ENCODE measurements around the gene SYCP2.
"Not testable (repeated sequence)": the region's sequence is repeated elsewhere in the genome, so short reads cannot be mapped to it uniquely, and the experiment has no call there.

SYCP2 gene

GRCh38 chr20:59891581-59891980, 41.9 kb downstream of the SYCP2 start:
- no peak for DNase-seq (ENCODE audit: low spot score)
- Histone ChIP-seq H3K27ac (no peak overlapping the region), H3K4me3 (no peak overlapping the region)
- no peak for TF ChIP-seq CTCF (IDR thresholded peaks at IDR 0.05)

- H3K4me3 ChIP-seq; H3K27ac ChIP-seq; DNase-seq (ENCODE audit: low spot score): not testable (repeated sequence)
Observed at GRCh38 chr20:59890035-59890434, 43.4 kb downstream of the SYCP2 start.

GRCh38 chr20:59888050-59888449, 45.4 kb downstream of the SYCP2 start:
- TF ChIP-seq CTCF (IDR thresholded peaks at IDR 0.05): no peak
- Histone ChIP-seq H3K27ac (no peak overlapping the region), H3K4me3 (no peak overlapping the region)
- no peak for DNase-seq (ENCODE audit: low spot score)

GRCh38 chr20:59884494-59884893, 48.9 kb downstream of the SYCP2 start:
- no peak for TF ChIP-seq CTCF (IDR thresholded peaks at IDR 0.05)
- no peak for DNase-seq (ENCODE audit: low spot score)
- no peak overlapping the region for H3K27ac ChIP-seq
- no peak overlapping the region for H3K4me3 ChIP-seq

- DNase-seq (ENCODE audit: low spot score): no peak
- TF ChIP-seq CTCF (IDR thresholded peaks at IDR 0.05): no peak
- H3K4me3 ChIP-seq: no peak overlapping the region
- no peak overlapping the region for H3K27ac ChIP-seq
Observed at GRCh38 chr20:59880198-59880597, 53.2 kb downstream of the SYCP2 start.

GRCh38 chr20:59873409-59873808, 60.0 kb downstream of the SYCP2 start:
- no peak for TF ChIP-seq CTCF (IDR thresholded peaks at IDR 0.05)
- Histone ChIP-seq H3K27ac (no peak overlapping the region), H3K4me3 (no peak overlapping the region)
- DNase-seq (ENCODE audit: low spot score): no peak

GRCh38 chr20:59871096-59871495, 62.3 kb downstream of the SYCP2 start:
- H3K27ac ChIP-seq: no peak overlapping the region
- TF ChIP-seq CTCF (IDR thresholded peaks at IDR 0.05): no peak
- no peak for DNase-seq (ENCODE audit: low spot score)

GRCh38 chr20:59866338-59866737, 67.1 kb downstream of the SYCP2 start:
- no peak for DNase-seq (ENCODE audit: low spot score)
- Histone ChIP-seq H3K27ac (no peak overlapping the region), H3K4me3 (no peak overlapping the region)
- TF ChIP-seq CTCF (IDR thresholded peaks at IDR 0.05): no peak

More at GRCh38 chr20:59871096-59871495, 62.3 kb downstream of the SYCP2 start:
- H3K4me3 ChIP-seq: no peak overlapping the region

Data from coronary artery (tissue), 2 donors.